ENCODE measurements around the gene APOBEC3B.

DNA sequence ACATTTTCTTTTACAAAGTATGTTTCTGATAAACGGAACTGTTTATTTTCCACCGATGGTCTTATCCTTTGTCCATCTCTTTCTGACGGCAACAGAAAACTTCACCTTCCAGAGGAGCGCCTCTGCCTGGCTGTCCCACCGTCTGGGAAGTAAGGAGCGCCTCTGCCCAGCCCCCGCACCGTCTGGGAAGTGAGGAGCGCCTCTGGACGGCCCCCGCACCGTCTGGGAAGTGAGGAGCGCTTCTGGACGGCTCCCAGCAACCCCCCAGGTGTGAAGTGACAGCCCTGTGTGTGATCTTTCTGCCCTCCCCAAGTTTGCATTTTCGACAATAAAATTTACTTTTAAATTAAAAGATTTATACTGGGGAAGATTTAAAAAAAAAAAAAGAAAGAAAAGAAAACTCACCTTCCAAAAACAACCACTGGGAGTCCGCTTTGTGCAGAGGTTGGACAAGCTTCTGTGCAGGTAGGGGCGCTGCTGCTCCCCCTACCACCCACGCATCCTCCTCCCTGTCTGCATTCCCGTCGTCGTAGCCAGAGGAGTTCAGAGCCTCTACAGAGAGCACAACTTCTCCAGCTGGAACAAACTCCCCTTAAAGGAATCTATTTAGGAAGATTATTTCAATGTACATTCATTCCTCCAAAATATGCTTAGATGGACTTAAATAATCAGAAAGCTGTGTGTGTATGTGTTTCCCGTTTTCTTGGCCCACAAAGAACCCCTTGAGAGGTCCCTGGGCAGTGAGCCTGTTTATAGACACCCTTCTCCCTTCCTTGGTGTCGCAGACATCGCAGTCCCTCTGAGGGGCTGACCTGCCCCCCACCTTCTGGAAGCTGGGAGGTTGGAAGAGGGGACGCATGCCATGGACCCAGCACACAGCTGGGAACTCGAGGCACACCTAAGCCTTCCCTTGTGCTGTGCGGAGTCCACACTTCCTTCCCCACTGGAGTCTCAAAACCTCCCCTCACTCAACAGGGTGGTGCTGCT is 849 bp upstream of the APOBEC3B start:
- TF ChIP-seq U2AF1 (optimal IDR thresholded peaks at IDR 0.05; ENCODE audit: low read depth, low read length) = no peak
- TF ChIP-seq RNF2 (IDR thresholded peaks at IDR 0.05) = no peak
- no peak for TF ChIP-seq TGIF2 (CRISPR knock-in tag; IDR thresholded peaks at IDR 0.05)
- TF ChIP-seq U2AF2 (optimal IDR thresholded peaks at IDR 0.05; ENCODE audit: low read depth, low read length) = no peak
- no peak for TF ChIP-seq ZNF224 (CRISPR knock-in tag; IDR thresholded peaks at IDR 0.05)
- TF ChIP-seq HDAC2 (IDR thresholded peaks at IDR 0.05) = no peak
- TF ChIP-seq, protein P1, sequence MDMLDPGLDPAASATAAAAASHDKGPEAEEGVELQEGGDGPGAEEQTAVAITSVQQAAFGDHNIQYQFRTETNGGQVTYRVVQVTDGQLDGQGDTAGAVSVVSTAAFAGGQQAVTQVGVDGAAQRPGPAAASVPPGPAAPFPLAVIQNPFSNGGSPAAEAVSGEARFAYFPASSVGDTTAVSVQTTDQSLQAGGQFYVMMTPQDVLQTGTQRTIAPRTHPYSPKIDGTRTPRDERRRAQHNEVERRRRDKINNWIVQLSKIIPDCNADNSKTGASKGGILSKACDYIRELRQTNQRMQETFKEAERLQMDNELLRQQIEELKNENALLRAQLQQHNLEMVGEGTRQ (CRISPR knock-in tag; IDR thresholded peaks at IDR 0.05) = no peak
- TF ChIP-seq, protein P2, sequence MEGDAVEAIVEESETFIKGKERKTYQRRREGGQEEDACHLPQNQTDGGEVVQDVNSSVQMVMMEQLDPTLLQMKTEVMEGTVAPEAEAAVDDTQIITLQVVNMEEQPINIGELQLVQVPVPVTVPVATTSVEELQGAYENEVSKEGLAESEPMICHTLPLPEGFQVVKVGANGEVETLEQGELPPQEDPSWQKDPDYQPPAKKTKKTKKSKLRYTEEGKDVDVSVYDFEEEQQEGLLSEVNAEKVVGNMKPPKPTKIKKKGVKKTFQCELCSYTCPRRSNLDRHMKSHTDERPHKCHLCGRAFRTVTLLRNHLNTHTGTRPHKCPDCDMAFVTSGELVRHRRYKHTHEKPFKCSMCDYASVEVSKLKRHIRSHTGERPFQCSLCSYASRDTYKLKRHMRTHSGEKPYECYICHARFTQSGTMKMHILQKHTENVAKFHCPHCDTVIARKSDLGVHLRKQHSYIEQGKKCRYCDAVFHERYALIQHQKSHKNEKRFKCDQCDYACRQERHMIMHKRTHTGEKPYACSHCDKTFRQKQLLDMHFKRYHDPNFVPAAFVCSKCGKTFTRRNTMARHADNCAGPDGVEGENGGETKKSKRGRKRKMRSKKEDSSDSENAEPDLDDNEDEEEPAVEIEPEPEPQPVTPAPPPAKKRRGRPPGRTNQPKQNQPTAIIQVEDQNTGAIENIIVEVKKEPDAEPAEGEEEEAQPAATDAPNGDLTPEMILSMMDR (IDR thresholded peaks at IDR 0.05 in 2 of 3, conservative IDR thresholded peaks at IDR 0.05 in 1 of 3; ENCODE audit: insufficient read depth in 2 of 3, low read depth in 1 of 3, low read length in 3 of 3) = peak; percentile 49 to 98 (median 78); a peak in 5 of 6 replicates
- no peak for TF ChIP-seq ZZZ3 (IDR thresholded peaks at IDR 0.05)
- TF ChIP-seq, protein P3, sequence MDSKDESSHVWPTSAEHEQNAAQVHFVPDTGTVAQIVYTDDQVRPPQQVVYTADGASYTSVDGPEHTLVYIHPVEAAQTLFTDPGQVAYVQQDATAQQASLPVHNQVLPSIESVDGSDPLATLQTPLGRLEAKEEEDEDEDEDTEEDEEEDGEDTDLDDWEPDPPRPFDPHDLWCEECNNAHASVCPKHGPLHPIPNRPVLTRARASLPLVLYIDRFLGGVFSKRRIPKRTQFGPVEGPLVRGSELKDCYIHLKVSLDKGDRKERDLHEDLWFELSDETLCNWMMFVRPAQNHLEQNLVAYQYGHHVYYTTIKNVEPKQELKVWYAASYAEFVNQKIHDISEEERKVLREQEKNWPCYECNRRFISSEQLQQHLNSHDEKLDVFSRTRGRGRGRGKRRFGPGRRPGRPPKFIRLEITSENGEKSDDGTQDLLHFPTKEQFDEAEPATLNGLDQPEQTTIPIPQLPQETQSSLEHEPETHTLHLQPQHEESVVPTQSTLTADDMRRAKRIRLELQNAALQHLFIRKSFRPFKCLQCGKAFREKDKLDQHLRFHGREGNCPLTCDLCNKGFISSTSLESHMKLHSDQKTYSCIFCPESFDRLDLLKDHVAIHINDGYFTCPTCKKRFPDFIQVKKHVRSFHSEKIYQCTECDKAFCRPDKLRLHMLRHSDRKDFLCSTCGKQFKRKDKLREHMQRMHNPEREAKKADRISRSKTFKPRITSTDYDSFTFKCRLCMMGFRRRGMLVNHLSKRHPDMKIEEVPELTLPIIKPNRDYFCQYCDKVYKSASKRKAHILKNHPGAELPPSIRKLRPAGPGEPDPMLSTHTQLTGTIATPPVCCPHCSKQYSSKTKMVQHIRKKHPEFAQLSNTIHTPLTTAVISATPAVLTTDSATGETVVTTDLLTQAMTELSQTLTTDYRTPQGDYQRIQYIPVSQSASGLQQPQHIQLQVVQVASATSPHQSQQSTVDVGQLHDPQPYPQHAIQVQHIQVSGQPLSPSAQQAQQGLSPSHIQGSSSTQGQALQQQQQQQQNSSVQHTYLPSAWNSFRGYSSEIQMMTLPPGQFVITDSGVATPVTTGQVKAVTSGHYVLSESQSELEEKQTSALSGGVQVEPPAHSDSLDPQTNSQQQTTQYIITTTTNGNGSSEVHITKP (IDR thresholded peaks at IDR 0.05; ENCODE audit: partially characterized antibody) = no peak
- no peak for TF ChIP-seq ESRRA (IDR thresholded peaks at IDR 0.05; ENCODE audit: borderline replicate concordance, low read depth)
- no peak for TF ChIP-seq ZNF449 (CRISPR knock-in tag; IDR thresholded peaks at IDR 0.05)

Measured in K562 (cell line).